GM18868 (cell line): ENCODE data around the gene FARS2.
A peak's percentile ranks its signal among the peaks of the same experiment; 100 is the strongest.

Experiments
- ATAC-seq: cut with Tn5 transposase; IDR thresholded peaks from one replicate; pipeline ENCODE4 v1.9.1; 2021; ENCODE audit warnings: mild to moderate bottlenecking, moderate library complexity; ENCODE audit not compliant: unreplicated experiment

The FARS2 gene

DNA sequence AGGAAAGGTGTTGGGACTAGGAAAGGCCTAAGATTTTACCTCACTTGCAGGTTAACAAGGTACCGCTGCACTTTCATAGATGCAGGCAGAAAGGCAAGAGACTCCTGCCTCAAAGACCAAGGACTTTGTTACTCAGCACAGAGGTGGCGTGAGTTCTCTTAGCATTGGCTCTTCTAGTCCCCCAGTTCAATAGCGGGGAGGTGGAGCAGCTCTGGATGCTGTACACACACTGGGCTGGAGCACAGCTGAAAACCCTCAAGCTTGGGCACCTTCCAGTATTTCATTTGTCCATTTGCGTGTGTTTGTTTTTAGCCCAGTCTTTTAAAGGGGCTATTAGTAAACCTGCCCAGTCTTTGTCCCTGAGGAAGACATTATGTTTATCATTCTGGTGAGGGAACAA is 345.2 kb downstream of the FARS2 start:
- ATAC-seq, result no peak

DNA sequence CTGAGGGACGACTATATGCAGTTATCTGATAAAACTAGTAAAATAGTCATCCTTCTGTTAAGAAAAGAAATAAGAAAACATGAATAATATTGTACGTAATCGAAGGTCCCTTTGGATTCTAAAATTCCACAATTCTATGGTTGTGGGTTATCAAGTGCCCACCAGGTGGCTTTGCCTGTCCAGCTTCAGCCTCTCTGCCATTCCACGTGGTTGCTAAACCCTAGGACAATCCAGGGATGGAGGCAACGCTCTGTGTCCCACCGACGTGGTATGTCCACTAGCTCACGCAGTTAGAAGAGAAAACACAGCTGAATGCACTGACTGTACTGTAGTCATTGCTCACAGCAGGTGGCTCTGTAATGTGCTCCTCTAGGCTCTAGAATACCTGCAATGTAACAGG is 349.3 kb downstream of the FARS2 start:
- ATAC-seq, result no peak

DNA sequence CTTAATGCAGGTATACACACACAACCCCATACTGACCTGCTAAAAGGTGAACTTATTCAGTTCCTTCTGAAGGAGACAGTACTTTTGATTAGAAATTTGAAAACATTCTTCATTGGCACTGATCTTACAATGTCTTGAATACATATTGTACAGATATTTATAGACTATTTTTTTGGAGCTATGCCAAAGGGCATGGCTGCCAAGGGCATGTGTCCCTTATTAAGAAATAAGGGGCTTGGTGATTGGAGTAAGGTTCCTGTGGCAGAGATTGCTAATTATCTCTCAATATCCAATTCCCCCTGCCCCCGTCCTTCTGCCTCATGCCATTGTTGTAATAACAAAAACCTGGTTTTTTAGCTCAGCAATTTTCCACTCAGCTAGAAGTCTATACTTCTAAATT is 355.9 kb downstream of the FARS2 start:
- ATAC-seq, result no peak

DNA sequence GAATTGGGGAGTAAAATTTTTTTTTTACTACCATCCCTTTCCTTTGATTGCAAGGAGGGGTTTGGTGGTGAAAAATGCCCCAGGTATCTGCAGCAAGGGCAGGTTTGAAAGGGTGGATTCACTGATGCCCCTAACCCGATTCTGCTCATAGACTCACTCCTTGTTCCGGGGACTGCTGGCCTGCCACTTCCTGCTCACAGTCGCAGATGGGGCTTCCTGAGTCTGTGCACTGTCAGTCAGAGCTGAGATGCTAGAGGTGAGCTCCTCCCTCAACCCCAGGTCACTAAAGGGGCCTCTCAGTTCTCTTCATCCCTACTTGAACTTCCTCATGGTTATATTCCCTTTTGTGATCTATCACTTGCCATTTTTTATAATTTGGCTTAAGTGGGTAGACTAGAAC is 357.9 kb downstream of the FARS2 start:
- peak; percentile 83 for ATAC-seq

DNA sequence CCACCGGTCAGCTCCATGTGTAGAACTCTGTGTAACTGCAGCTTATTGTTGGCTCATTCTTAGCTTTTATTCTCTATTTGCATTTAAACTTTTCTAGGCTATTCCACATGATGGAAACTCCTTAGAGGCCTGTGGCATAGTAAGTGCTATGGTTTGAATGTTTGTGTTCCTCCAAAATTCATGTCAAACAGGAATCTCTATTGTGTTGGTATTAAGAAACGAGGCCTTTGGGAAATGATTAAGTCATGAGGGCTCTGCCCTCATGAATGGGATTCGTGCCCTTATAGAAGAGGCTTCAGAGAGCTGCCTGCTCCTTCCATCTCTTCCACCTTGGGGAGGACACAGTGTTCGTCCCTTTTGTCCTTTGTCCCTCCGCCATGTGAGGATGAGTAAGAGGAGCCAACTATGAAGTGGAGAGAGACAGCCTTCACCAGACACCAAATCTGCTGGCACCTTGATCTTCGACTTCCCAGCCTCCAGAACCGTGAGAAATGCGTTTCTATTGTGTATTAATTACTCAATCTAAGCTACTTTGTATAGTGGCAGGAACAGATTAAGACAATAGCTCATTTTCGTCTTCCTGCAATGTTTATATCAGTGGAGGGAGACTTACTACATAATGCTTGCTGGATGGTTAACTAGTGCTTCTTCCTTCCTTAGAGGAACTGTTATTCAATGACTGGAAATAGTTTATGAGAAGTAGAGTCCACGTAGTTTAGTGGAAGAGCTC is 361.1 kb downstream of the FARS2 start:
- no peak for ATAC-seq

DNA sequence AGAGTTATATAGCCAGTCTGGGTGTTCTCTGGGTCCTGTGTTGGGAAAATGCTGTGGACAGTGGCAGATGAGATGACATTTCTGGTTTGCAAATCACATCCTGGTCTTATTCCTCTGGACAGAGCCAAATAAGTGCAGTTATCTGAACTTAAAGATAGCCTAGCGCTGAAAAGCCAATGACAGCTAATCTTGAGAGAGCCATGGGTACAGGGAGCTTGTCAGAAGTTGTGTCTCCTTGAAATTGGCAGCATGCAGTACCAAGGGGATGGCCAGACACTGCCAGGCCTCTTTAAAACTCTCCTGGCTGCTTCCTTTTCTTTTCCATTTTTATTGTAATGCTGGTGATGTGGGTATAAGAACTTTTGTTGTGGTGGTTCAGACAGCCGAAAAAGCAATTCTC is 362.5 kb downstream of the FARS2 start:
- no peak for ATAC-seq

DNA sequence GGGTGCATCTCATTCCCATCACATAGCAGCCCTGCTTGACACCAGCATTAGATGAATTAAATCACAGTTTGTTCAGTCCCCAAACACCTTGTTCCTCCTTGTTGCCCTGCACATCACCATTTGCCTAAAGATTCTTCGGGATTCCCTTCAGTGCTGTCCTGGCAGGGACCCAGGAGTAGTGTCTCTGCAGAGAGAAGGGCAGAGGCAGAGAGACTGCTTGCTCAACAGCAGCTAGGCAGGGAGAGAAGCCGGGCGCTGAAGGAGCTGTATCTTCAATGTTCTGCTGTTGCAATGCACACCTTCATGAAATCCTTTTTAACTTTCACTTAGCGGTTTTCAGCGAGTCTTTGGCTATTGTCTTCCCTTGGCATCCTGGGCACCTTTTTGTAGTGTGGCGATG is 362.9 kb downstream of the FARS2 start:
- ATAC-seq, result no peak

DNA sequence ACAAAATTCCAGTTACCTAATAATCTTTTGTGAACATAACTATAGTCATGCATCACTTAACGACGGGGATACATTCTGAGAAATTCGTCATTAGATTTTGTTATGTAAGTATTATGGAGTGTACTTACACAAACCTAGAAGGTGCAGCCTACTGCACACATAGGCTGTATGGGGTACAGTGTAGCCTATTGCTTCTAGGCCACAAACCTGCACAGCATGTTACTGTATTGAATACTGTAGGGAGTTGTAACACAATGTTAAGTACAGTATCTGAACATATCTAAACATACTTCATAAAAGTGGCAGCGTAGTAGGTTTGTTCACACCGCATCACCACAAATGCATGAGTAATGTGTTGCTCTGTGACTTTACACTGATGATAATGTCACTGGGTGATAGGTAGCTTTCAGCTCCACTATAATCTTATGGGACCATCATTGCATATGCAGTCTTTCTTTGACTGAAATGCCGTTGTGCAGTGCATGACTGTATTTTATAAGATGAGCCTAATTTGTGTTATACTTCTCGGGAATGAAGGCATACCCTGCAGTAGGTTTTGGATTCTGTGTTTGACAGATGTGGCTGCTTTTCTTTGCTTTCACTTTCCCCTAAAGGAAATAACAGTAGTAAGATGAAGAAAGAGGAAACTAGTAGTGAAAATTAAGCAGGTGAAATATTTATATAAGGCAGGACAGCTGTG is 365.6 kb downstream of the FARS2 start:
- peak; percentile 88 for ATAC-seq

DNA sequence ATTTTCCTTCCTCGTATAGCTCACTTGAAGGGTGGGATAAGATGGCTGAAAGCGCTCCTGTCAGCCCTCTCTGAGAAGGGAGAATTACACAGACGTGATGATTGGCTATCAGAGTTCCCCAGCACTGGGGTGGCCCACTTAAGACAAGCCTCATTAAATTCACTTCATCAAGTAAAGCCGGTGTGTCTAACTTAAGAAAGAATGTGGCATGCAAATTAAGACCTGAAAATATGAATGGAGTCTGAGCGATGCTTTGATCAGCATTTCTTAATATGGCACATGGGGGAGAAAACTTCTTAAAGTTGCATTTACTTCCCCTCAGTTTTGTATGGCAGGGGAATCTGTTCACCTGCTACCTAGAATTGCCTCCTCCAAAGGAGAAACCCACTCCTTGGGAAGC is 369.3 kb downstream of the FARS2 start:
- no peak for ATAC-seq

DNA sequence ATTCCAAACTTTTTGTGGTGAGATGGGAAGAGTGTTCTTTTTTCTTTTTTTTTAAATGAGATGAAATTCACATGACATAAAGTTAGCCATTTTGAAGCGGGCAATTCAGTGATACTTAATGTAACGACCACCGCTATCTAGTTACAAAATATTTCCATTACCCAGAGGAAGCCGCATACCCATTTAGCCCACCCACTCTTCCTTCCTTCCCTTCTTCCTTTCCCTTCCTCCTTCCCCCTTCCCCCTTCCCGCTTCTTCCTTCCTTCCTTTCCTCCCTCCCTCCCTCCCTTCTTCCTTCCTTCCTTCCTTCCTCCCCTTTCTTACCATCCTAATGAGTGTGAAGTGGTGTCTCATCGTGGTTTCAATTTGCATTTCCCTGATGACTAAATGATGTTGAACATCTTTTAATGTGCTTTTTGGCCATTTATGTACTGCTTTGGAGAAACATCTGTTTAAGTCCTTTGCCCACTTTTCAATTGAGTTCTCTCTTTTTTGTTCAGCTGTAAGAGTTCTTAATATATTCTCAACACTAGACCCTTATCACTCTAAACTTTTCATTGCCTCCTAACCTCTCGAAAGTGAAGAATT is 371.1 kb downstream of the FARS2 start:
- no peak for ATAC-seq

DNA sequence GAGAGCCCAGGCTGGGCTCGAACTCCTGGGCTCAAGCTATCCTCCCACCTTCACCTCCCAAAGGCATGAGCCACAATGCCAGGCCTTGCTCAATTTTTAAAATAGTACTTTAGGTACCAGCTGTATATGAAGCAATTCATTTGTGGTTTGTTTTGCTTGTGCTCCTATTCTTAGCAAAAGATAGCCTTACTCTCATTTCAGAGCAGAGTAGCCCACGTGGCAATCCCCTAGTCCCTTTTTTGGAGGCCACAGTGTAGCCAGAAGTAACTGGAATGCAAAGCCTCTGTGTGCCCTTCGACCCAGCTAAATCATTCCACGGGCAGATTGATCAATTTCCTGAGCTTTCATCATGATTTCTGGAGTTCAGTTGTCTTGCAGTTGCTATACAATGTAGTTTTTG is 373.2 kb downstream of the FARS2 start:
- ATAC-seq, result no peak

DNA sequence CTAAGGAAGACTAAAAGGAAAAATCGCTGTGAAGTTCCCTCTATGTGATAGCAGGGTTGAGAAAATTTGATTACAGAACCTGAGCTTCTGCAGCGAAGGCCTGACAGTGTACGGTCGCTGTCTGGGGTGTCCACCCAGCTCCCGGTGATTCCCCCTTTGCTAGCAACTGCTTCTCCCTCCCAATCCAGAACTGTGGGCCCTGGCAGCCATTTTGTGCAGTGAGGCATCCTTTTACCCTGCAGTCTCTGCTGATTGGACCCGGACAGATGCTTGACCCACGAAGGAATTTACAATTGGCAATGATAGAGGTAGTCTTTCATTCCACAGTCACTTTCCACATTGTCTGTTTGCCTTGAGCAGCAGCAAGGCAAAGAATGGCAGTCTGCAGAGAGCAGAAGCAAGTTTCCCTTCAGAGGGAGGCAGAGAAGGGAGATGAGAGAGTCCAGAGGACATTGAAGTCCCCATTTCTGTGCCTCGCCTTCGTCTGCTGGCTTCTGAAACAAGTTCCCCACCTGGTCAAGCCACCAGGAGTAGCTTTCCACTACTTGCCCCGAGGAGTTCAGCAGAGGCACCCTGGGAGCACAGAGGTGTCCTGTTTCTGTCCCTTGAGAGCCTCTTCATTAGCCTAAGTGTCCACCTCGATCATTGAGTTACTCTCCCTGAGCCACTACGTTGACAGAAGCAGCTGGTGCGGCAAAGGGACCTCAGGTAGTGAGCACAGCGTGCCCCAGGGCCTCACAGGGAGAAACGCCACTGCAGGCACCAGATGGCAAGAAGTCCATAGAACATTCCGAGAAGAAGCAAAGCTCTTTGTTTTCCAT is 375.1 kb downstream of the FARS2 start:
- no peak for ATAC-seq

DNA sequence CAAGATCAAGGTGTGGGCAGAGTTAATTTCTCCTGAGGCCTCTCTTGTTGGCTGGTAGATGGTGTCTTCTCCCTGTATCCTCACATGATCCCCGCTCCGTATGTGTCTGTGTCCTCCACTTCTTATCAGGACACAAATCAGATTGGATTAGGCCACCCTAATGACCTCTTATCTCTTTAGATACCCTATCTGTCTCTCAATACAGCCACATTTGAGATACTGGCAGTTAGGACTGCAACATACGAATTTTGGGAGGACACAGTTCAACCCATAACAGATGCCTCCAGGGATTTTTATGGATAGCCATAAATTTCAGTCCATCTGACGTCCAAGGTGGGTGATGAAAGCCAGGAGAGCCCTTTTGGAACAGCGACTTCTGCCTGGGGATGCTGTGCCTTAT is 376.4 kb downstream of the FARS2 start:
- ATAC-seq, result no peak

DNA sequence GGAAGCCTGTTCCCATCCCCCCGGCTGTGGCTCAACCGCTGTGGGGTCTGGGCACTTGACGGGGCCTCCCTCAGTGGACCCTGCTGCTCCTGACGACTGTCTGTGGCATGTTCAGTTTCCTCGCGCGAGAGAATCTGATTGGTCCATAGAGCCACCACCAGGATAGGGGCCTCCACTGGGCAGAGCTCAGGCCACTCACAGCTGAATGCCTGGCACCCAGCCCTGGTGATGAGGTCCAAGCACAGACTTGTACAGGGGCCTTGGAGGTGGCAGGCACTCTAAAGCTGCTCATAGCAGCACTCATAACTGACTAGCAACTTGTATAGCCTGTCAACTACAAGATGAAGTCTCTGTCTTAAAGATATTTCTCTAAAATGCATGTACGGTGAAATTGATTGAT is 377.4 kb downstream of the FARS2 start:
- no peak for ATAC-seq

DNA sequence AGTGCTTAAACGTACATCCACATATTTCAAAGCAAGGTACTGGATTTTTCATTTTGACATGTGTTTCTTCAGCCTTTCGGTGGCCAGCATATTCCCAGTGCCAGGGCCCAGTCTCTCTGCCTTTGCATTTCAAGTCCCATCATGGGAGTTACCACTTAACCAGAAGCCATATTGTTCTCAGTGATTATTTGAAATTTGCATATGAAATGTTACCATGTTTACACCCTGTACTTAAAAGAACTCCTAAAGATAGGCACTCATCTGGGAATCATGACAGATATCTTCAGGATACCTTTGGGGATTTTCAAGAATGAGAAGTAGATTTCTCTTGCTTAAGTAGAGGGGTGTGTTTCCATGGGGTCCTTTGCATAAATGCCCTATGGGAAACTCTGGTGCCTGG is 377.9 kb downstream of the FARS2 start:
- no peak for ATAC-seq

DNA sequence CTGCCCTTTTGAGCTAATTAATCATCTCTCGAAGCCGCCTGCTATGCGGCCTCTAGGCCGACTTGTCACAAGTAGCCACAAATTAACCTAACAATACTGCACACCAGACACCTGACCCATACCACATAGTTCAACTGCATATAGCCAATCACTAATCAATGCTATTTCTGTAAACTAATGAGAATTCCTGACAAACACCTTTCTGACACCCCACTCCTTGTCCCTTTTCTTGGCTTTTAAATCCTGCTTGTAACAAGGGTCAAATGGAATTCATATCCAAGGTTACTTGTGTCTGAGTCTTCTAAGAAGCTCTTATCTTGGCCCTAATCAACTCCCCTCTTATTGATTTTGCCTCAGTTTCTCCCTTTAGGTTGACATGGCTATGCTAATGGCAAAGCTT is 379.3 kb downstream of the FARS2 start:
- ATAC-seq, result no peak

DNA sequence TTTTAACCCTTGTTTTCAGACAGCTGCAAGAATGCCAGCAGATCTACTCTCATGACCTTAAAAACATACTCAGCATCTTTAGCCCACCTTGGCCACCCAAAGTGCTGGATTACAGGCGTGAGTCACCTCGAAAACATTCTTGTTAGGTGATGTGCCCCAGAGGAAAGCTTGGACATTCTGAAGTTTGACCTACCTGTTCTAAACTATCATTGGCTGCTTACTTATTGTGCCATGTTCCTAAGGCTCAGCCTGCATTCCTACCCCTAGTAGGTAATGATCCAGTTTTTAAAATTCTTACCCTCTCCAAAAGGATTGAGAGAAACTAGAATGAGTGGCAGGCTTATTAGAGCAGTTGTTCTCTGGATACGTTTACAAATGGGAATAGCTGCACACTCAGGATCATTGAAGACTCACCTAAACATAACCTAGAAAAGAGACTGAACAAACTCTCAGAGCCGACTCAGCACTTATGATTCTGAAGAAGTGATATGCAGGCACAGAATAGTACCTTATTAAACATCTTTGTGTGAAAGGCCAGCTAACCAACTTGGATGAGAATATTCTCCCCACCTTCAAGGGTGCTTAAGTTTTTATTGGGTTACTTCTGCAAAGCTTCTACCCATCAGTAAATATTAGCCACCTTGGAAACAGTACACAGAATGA is 383.3 kb downstream of the FARS2 start:
- ATAC-seq, result no peak

DNA sequence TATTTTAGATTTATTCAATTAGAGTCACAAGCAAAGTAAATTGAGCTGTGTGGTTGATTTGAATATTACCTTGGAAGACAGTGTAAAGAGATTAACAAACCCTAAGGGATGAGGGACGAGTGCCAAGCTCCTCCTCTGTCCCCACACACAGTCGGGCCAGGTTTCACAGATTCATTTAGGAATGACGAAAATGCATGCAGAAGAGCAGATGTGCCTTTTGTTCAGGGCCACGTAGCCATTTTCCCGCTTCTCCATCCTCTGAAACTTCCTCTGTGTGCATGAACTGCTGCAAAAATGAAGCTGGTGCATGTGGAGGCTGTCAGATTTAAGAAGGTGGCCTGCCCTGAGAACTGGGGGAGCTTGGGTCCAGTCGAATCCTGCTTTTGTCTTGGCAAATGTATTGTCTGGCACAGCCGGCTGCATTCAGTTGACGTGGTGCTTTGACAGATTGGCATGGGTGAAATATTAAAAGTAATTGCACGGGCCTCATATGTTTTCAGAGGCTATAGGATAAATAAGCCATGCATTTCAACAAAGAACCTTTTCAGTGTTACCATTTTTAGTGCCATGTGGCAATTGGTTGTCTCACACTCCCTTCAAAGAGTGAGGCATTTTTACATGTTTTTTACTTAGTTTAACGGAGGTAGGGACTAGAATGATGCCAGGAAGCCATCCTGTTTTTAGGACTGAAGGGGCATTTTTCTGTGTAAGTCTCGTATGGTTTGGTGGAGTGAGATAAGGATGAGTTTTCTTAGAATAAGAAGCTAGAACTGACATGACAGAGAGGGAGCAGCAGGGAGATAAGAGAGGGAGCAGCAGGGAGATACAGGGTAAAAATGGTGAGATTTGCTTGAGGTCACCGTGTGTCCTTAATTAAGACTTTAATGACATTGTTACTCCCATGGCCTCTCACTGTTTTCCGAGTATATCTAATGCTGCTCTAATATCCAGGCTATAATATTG is 384.3 kb downstream of the FARS2 start:
- ATAC-seq, result no peak

DNA sequence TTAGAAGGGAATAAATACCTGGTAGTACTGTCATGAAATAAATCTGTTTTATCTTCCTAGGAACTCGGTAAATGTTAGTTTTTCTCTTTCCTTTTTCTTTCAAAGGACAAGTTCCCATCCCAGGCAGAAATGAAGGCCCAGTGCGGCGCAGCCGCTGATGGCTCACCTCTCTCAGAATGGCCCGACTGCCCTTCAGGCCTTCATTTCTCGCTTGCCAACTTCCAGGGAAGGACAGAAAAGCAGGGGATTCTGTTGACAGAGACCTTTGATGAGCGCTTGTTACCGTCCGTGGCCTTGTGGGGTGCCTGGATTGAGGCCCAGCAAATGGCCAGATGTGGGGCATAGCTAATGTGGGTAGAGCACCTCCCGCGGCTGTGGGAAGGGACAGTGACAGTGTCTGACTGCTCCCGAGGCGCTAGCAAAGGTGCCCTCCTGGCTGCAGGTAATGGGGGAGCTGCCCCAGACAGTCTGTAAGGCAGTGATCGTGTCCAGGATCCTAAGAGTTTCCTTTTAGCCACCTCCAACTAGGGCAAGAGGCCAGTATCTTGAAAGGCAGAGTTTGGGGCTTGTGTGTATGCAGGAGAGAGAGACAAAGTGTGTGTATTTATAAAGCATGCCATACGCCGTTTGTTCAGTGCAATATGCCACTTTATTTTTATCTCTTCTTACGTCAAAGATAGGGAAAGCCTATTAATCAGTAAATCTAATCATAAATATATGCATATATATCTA is 391.3 kb downstream of the FARS2 start:
- no peak for ATAC-seq
